ENCODE results near the gene ECSCR. TPM values are rescaled to one million over a fixed set of nuclear protein-coding genes. Genes with fewer than 3 reads are reported as not detected.

ECSCR gene
- total RNA-seq, 1 donor from 2014 or later, result 37.1 TPM

- Histone ChIP-seq H3K36me3 (peaks cover 0 to 33% of the 10 kb centered on the region in 2 donors), H3K9me3 (no peaks in the 10 kb centered on the region), H3K4me1 (peaks cover 45% of the 10 kb centered on the region), H3K4me3 (no peak overlapping the region), H3K27ac (no peak overlapping the region), H3K27me3 (no peaks in the 10 kb centered on the region)
- no peak for DNase-seq (ENCODE audit: extremely low spot score in 2 of 2)
- TF ChIP-seq CTCF (IDR thresholded peaks at IDR 0.05) (no peak), POLR2AphosphoS5 (IDR thresholded peaks at IDR 0.05; ENCODE audit: insufficient read depth in 1 of 2, low read depth in 1 of 2) (no peak), POLR2A (IDR thresholded peaks at IDR 0.05) (no peak)
- intact Hi-C loops (cut with DNase I), result no loop called here
Observed at GRCh38 chr5:139475865-139476617, 13.5 kb upstream of the ECSCR start.

GRCh38 chr5:139474890-139475791 is 12.6 kb upstream of the ECSCR start:
- intact Hi-C loops (cut with DNase I), result loop anchor here (5.0 kb wide), 1 partner anchor 38 kb away; the partner anchor contains the start of gene DNAJC18
- no peak for TF ChIP-seq POLR2AphosphoS5 (IDR thresholded peaks at IDR 0.05; ENCODE audit: insufficient read depth in 1 of 2, low read depth in 1 of 2)
- TF ChIP-seq CTCF (IDR thresholded peaks at IDR 0.05), result no peak
- no peak for TF ChIP-seq POLR2A (IDR thresholded peaks at IDR 0.05)
- no peak for DNase-seq (ENCODE audit: extremely low spot score in 2 of 2)
- Histone ChIP-seq H3K36me3 (peaks cover 0 to 33% of the 10 kb centered on the region in 2 donors), H3K27me3 (no peaks in the 10 kb centered on the region), H3K9me3 (no peaks in the 10 kb centered on the region), H3K4me3 (no peak overlapping the region), H3K4me1 (peaks cover 36% of the 10 kb centered on the region), H3K27ac (peak overlapping the region; percentile 35)

GRCh38 chr5:139473565-139473964 is 11.0 kb upstream of the ECSCR start:
- H3K4me1 ChIP-seq, result peaks cover 33% of the 10 kb centered on the region
- intact Hi-C loops (cut with DNase I), result loop anchor here (5.0 kb wide), 1 partner anchor 36 kb away; the partner anchor contains the start of gene DNAJC18
- no peaks in the 10 kb centered on the region for H3K27me3 ChIP-seq
- no peaks in the 10 kb centered on the region for H3K9me3 ChIP-seq
- H3K27ac ChIP-seq, result peak overlapping the region; percentile 66
- TF ChIP-seq POLR2AphosphoS5 (IDR thresholded peaks at IDR 0.05; ENCODE audit: insufficient read depth in 1 of 2, low read depth in 1 of 2) (peak; percentile 23 to 57), POLR2A (IDR thresholded peaks at IDR 0.05) (no peak), CTCF (IDR thresholded peaks at IDR 0.05) (no peak)
- no peak overlapping the region for H3K4me3 ChIP-seq
- DNase-seq (ENCODE audit: extremely low spot score in 2 of 2), result no peak
- H3K36me3 ChIP-seq, result peaks cover 0 to 30% of the 10 kb centered on the region in 2 donors

GRCh38 chr5:139473105-139473504 is 10.6 kb upstream of the ECSCR start:
- no peaks in the 10 kb centered on the region for H3K27me3 ChIP-seq
- no peak for TF ChIP-seq POLR2A (IDR thresholded peaks at IDR 0.05)
- TF ChIP-seq POLR2AphosphoS5 (IDR thresholded peaks at IDR 0.05; ENCODE audit: insufficient read depth in 1 of 2, low read depth in 1 of 2), result no peak
- no peak for TF ChIP-seq CTCF (IDR thresholded peaks at IDR 0.05)
- H3K4me1 ChIP-seq, result peaks cover 33% of the 10 kb centered on the region
- intact Hi-C loops (cut with DNase I), result loop anchor here (5.0 kb wide), 1 partner anchor 36 kb away; the partner anchor contains the start of gene DNAJC18
- no peaks in the 10 kb centered on the region for H3K9me3 ChIP-seq
- H3K36me3 ChIP-seq, result peaks cover 0 to 25% of the 10 kb centered on the region in 2 donors
- peak overlapping the region; percentile 66 for H3K27ac ChIP-seq
- no peak for DNase-seq (ENCODE audit: extremely low spot score in 2 of 2)
- H3K4me3 ChIP-seq, result no peak overlapping the region

Data from vagina (tissue), 2 donors.